MM.1S (cell line): ENCODE measurements around the gene RPS4Y1.

Experiments used
- DNase-seq: peaks from one replicate; pipeline ENCODE4 v3.0.0-alpha.2; 2015
- H2AFZ ChIP-seq: fragments of 300-600 bp; sonication (generic); 2 replicates; pipeline ENCODE4 v1.6.0; 2016; ENCODE audit warnings: antibody characterized with exemption, low read length
- H3F3A ChIP-seq: fragments of 300-600 bp; sonication (generic); 2 replicates; pipeline ENCODE4 v1.6.1; 2016; ENCODE audit warnings: mild to moderate bottlenecking, antibody characterized with exemption, low read length, moderate library complexity, mixed read lengths; ENCODE audit not compliant: insufficient read depth
- H3K27ac ChIP-seq: fragments of 300-600 bp; sonication (generic); 2 replicates; pipeline ENCODE4 v1.5.1; 2016; ENCODE audit warnings: mild to moderate bottlenecking, low read length
- H3K27me3 ChIP-seq: fragments of 300-600 bp; sonication (generic); replicated peaks from 2 replicates; pipeline ENCODE4 v1.6.0; 2016; ENCODE audit warnings: low read length; ENCODE audit not compliant: insufficient read depth
- H3K36me3 ChIP-seq: fragments of 300-600 bp; sonication (generic); replicated peaks from 2 replicates; pipeline ENCODE4 v1.6.1; 2016; ENCODE audit warnings: mild to moderate bottlenecking, low read length, mixed read lengths; ENCODE audit not compliant: insufficient read depth
- H3K4me1 ChIP-seq: fragments of 300-600 bp; sonication (generic); 2 replicates; pipeline ENCODE4 v1.6.1; 2016; ENCODE audit warnings: low read length, mixed read lengths
- H3K4me2 ChIP-seq: fragments of 300-600 bp; sonication (generic); 2 replicates; pipeline ENCODE4 v1.6.0; 2016; ENCODE audit warnings: low read depth, low read length
- H3K4me3 ChIP-seq: fragments of 300-600 bp; sonication (generic); 2 replicates; pipeline ENCODE4 v1.5.1; 2016; ENCODE audit warnings: low read length, mixed read lengths
- H3K79me2 ChIP-seq: fragments of 300-600 bp; sonication (generic); 2 replicates; pipeline ENCODE4 v1.6.1; 2016; ENCODE audit warnings: mixed run types, low read length, mixed read lengths
- H3K9ac ChIP-seq: fragments of 300-600 bp; sonication (generic); 2 replicates; pipeline ENCODE4 v1.6.1; 2016; ENCODE audit warnings: low read length, mixed read lengths
- H3K9me2 ChIP-seq: fragments of 300-600 bp; sonication (generic); replicated peaks from 2 replicates; pipeline ENCODE4 v1.6.1; 2016; ENCODE audit warnings: mild to moderate bottlenecking, low read length, mixed read lengths; ENCODE audit not compliant: insufficient read depth
- H3K9me3 ChIP-seq: fragments of 300-600 bp; sonication (generic); replicated peaks from 2 replicates; pipeline ENCODE4 v1.6.1; 2016; ENCODE audit warnings: mild to moderate bottlenecking, low read length, mixed read lengths; ENCODE audit not compliant: insufficient read depth
- H4K20me1 ChIP-seq: fragments of 300-600 bp; sonication (generic); 2 replicates; pipeline ENCODE4 v1.6.1; 2016; ENCODE audit warnings: mild to moderate bottlenecking, low read length, moderate library complexity, mixed read lengths; ENCODE audit not compliant: insufficient read depth
- EZH2 ChIP-seq: fragments of 300-600 bp; sonication (generic); optimal IDR thresholded peaks from 2 replicates; pipeline ENCODE3; 2017; ENCODE audit warnings: low read depth, mild to moderate bottlenecking, antibody characterized with exemption, low read length, mixed read lengths
- EZH2phosphoT487 ChIP-seq: fragments of 300-600 bp; sonication (generic); IDR thresholded peaks from 2 replicates; pipeline ENCODE4 v1.6.1; 2018; ENCODE audit warnings: antibody characterized with exemption, low read length
- TF ChIP-seq, protein P1 (sequence below): fragments of 300-600 bp; sonication (generic); IDR thresholded peaks from 2 replicates; pipeline ENCODE4 v1.5.1; 2016; ENCODE audit warnings: antibody characterized with exemption, low read length, mixed read lengths

Gene RPS4Y1

DNA sequence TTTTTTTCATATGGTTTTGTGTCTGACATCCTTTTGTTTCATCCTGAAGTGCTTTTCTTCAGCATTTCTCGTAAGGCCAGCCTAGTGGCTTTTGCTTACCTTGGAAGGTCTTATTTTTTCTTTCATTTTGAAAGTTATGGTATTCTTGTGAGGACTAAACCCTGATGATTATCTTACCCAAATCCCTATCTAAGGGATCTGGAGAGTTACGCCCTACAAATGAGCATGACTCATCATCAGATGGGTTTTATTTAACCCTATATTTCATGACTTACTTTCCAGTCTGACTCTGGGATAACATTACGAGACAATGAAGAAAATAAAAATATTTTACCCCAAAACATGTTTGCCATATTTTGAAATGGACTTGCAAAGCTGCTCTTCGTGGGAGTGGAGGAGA is 18.4 kb downstream of the RPS4Y1 start:
- Histone ChIP-seq H3K27me3 (no peaks in the 10 kb centered on the region), H3K9me3 (no peaks in the 10 kb centered on the region), H3K4me3 (no peak overlapping the region), H3K9ac (no peak overlapping the region), H3F3A (no peaks in the 10 kb centered on the region), H4K20me1 (no peaks in the 10 kb centered on the region), H3K4me1 (no peaks in the 10 kb centered on the region), H3K27ac (no peak overlapping the region), H3K36me3 (no peaks in the 10 kb centered on the region), H3K79me2 (no peaks in the 10 kb centered on the region), H3K9me2 (no peaks in the 10 kb centered on the region), H2AFZ (no peak overlapping the region), H3K4me2 (no peak overlapping the region)
- TF ChIP-seq EZH2 (no peak), EZH2phosphoT487 (no peak)
- TF ChIP-seq, protein P1, sequence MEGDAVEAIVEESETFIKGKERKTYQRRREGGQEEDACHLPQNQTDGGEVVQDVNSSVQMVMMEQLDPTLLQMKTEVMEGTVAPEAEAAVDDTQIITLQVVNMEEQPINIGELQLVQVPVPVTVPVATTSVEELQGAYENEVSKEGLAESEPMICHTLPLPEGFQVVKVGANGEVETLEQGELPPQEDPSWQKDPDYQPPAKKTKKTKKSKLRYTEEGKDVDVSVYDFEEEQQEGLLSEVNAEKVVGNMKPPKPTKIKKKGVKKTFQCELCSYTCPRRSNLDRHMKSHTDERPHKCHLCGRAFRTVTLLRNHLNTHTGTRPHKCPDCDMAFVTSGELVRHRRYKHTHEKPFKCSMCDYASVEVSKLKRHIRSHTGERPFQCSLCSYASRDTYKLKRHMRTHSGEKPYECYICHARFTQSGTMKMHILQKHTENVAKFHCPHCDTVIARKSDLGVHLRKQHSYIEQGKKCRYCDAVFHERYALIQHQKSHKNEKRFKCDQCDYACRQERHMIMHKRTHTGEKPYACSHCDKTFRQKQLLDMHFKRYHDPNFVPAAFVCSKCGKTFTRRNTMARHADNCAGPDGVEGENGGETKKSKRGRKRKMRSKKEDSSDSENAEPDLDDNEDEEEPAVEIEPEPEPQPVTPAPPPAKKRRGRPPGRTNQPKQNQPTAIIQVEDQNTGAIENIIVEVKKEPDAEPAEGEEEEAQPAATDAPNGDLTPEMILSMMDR = no peak
- no peak for DNase-seq

DNA sequence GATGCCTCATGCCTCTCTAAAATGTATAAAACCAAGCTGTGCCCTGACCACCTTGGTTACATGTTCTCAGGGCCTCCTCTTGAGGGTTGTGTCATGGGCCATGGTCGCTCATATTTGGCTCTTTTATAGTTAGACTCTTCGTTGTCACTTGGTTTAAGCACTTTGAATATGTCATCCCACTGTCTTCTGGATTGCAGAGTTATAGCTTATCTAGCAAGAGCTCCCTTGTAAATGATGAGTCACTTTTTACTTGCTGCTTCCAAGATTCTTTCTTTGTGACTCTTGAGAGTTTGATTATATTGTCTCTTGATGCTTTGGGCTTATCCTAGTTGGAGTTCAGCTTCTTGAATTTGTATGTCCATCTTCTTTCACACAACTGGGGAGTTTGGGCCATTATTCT is 19.1 kb downstream of the RPS4Y1 start:
- Histone ChIP-seq H3K27me3 (no peaks in the 10 kb centered on the region), H3K36me3 (no peaks in the 10 kb centered on the region), H2AFZ (no peak overlapping the region), H3K4me2 (no peak overlapping the region), H3K9me3 (no peaks in the 10 kb centered on the region), H3K4me1 (no peaks in the 10 kb centered on the region), H3K9ac (no peak overlapping the region), H3K9me2 (no peaks in the 10 kb centered on the region), H4K20me1 (no peaks in the 10 kb centered on the region), H3K4me3 (no peak overlapping the region), H3K27ac (no peak overlapping the region), H3K79me2 (no peaks in the 10 kb centered on the region), H3F3A (no peaks in the 10 kb centered on the region)
- TF ChIP-seq EZH2phosphoT487 = no peak
- TF ChIP-seq, protein P1 = no peak
- no peak for TF ChIP-seq EZH2
- no peak for DNase-seq

DNA sequence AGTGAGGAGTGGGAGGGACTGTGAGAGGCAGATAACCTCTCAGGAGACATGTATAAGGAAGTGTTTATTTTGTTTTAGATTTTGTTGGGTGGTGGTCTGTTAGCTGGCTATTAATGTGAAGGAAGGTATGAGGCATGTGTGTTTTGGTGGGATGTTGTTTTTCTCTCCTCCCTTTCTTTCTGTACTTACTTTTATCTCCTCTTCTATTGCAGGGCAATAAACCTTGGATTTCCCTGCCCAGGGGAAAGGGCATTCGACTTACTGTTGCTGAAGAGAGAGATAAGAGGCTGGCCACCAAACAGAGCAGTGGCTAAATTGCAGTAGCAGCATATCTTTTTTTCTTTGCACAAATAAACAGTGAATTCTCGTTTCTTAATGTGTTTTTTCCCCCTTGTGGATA is 25.2 kb downstream of the RPS4Y1 start:
- no peak overlapping the region for H3K4me3 ChIP-seq

More for the DNA sequence above, 25.2 kb downstream of the RPS4Y1 start:
- TF ChIP-seq EZH2phosphoT487 (no peak), EZH2 (no peak)
- TF ChIP-seq, protein P1 = no peak
- no peak overlapping the region for H3K9ac ChIP-seq
- H2AFZ ChIP-seq = no peak overlapping the region
- no peaks in the 10 kb centered on the region for H3K4me1 ChIP-seq
- H3K9me2 ChIP-seq = no peaks in the 10 kb centered on the region
- no peaks in the 10 kb centered on the region for H3K36me3 ChIP-seq
- H3K4me2 ChIP-seq = no peak overlapping the region
- no peaks in the 10 kb centered on the region for H3K9me3 ChIP-seq
- no peaks in the 10 kb centered on the region for H3F3A ChIP-seq
- no peaks in the 10 kb centered on the region for H3K27me3 ChIP-seq
- H4K20me1 ChIP-seq = no peaks in the 10 kb centered on the region
- no peaks in the 10 kb centered on the region for H3K79me2 ChIP-seq
- DNase-seq = no peak
- no peak overlapping the region for H3K27ac ChIP-seq
